Adrenal gland (tissue), 5 donors: Measurements from ENCODE around the gene GNB1L.

Experiments
- POLR2A ChIP-seq, 2 donors: fragments of 450-650 bp; IDR thresholded peaks; one replicate each; pipeline ENCODE4 v1.6.1; 2017; ENCODE audit warnings: antibody characterized with exemption in 2 of 2, mild to moderate bottlenecking in 2 of 2, moderate library complexity in 1 of 2
- TF ChIP-seq, protein P1 (sequence below), 6 experiments: fragments of 450-650 bp in 4 of 6; fragments of 200-600 bp in 2 of 6; sonication (generic) in 1 of 6; IDR thresholded peaks; 1 replicate in 5 of 6; 2 replicates in 1 of 6; pipeline versions ENCODE4 v1.5.1 to v1.8.0; 2016 to 2021; ENCODE audit warnings: antibody characterized with exemption in 6 of 6, mild to moderate bottlenecking in 2 of 6, moderate library complexity in 1 of 6
- donor health status: DM: no; HTN: no; CAD: no.

DNA sequence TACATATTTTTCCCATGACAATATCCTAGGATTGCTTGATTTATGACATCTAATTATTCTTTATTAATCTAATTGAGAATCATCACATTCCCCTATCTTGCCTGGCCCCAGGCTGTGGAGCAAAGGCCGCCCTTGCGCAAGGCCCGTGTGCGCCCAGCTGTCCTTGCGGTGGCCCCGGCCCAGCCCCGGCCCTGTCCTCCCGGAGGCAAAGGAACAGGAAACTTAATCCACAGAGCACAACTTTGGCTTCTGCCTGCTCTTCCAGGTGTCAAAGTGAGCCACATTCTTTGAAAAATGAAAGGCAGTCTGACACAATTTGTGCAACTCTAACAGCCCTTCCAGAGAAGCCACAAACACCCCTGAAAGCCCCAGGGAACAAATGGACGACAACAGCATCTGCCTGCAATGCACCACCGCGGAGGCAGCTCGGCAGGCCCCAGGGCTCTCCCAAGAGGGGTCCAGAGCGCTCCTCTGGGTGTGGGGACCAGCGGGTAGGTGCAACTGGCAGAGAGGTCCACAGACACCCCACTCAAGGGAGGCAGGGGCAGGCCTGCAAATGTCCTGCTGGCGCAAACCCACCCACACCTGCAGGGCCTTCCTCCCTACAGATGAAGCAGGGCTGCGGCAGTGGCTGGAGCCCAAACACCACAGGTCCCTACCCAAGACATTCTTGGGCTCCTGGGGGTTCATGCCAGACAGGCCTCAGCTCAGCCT is 30.3 kb downstream of the GNB1L start:
- TF ChIP-seq, protein P1, sequence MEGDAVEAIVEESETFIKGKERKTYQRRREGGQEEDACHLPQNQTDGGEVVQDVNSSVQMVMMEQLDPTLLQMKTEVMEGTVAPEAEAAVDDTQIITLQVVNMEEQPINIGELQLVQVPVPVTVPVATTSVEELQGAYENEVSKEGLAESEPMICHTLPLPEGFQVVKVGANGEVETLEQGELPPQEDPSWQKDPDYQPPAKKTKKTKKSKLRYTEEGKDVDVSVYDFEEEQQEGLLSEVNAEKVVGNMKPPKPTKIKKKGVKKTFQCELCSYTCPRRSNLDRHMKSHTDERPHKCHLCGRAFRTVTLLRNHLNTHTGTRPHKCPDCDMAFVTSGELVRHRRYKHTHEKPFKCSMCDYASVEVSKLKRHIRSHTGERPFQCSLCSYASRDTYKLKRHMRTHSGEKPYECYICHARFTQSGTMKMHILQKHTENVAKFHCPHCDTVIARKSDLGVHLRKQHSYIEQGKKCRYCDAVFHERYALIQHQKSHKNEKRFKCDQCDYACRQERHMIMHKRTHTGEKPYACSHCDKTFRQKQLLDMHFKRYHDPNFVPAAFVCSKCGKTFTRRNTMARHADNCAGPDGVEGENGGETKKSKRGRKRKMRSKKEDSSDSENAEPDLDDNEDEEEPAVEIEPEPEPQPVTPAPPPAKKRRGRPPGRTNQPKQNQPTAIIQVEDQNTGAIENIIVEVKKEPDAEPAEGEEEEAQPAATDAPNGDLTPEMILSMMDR (IDR thresholded peaks at IDR 0.05) = no peak
- no peak for TF ChIP-seq POLR2A (IDR thresholded peaks at IDR 0.05)
